Breast epithelium (tissue), 3 donors: ENCODE measurements around the gene FBH1.

Source experiments
- POLR2A ChIP-seq: fragments of 450-650 bp; IDR thresholded peaks from one replicate; pipeline ENCODE4 v1.6.1; 2016; ENCODE audit warnings: antibody characterized with exemption, mild to moderate bottlenecking, moderate library complexity
- TF ChIP-seq, protein P1 (sequence below), 3 donors: fragments of 450-650 bp; IDR thresholded peaks; one replicate each; pipeline ENCODE4 v1.5.1; 2016 to 2017; ENCODE audit warnings: antibody characterized with exemption in 3 of 3, mild to moderate bottlenecking in 3 of 3, moderate library complexity in 3 of 3

DNA sequence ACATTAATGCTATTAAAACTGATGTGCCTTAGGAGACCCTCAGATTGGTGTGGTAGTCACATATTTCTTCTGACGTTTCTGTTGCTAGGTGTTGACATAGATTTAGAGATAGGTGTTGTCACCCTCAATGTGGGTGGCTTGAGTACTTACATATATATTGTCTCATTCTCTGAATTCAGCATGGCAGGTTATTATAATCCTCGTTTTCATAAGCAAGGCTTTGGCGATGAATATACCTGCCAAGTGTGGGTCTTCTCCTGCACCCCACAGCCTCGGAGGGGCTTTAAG lies 7.0 kb downstream of the FBH1 start:
- TF ChIP-seq, protein P1, sequence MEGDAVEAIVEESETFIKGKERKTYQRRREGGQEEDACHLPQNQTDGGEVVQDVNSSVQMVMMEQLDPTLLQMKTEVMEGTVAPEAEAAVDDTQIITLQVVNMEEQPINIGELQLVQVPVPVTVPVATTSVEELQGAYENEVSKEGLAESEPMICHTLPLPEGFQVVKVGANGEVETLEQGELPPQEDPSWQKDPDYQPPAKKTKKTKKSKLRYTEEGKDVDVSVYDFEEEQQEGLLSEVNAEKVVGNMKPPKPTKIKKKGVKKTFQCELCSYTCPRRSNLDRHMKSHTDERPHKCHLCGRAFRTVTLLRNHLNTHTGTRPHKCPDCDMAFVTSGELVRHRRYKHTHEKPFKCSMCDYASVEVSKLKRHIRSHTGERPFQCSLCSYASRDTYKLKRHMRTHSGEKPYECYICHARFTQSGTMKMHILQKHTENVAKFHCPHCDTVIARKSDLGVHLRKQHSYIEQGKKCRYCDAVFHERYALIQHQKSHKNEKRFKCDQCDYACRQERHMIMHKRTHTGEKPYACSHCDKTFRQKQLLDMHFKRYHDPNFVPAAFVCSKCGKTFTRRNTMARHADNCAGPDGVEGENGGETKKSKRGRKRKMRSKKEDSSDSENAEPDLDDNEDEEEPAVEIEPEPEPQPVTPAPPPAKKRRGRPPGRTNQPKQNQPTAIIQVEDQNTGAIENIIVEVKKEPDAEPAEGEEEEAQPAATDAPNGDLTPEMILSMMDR (IDR thresholded peaks at IDR 0.05) = no peak
- TF ChIP-seq POLR2A = no peak
